MCF 10A (cell line): ENCODE data around the gene LGI1. TPM values are rescaled to one million over a fixed set of nuclear protein-coding genes. Genes with fewer than 3 reads are reported as not detected.

ENCODE experiments used
- BruUV-seq: library from RNA; stranded (reverse); fragments of 400-500 nt; replicated peaks from 2 replicates; lab custom pipeline; 2021; lab: Mats Ljungman, UMichigan
- CTCF ChIA-PET: fragments of 300-600 bp; sonication (Branson Sonifier 250); formaldehyde crosslinking; extraction: SDS; loops from one replicate; lab custom pipeline; 2021; ENCODE audit warnings: antibody characterized with exemption, inconsistent platforms; lab: Yijun Ruan, JAX
- POLR2A ChIA-PET: fragments of 300-600, 350-650 bp; sonication (Branson Sonifier 250); formaldehyde crosslinking; extraction: SDS; loops from one replicate; lab custom pipeline; 2020; ENCODE audit warnings: antibody characterized with exemption, inconsistent platforms; lab: Yijun Ruan, JAX
- DNase-seq: peaks from one replicate; pipeline ENCODE4 v3.0.0-alpha.2; 2018; ENCODE audit not compliant: unreplicated experiment
- H3K27ac Mint-ChIP-seq: one replicate; pipeline ENCODE4 v1.8.0; 2022; ENCODE audit warnings: mild to moderate bottlenecking, low read depth, mixed read lengths; ENCODE audit not compliant: unreplicated experiment
- H3K27me3 Mint-ChIP-seq: one replicate; pipeline ENCODE4 v1.8.0; 2022; ENCODE audit warnings: mixed read lengths; ENCODE audit not compliant: insufficient read depth, unreplicated experiment
- H3K36me3 Mint-ChIP-seq: one replicate; pipeline ENCODE4 v1.8.0; 2022; ENCODE audit warnings: mild to moderate bottlenecking, moderate library complexity, mixed read lengths; ENCODE audit not compliant: insufficient read depth, unreplicated experiment
- H3K4me1 Mint-ChIP-seq: one replicate; pipeline ENCODE4 v1.8.0; 2022; ENCODE audit warnings: mixed read lengths; ENCODE audit not compliant: insufficient read depth, unreplicated experiment
- H3K4me3 Mint-ChIP-seq: one replicate; pipeline ENCODE4 v1.8.0; 2022; ENCODE audit warnings: mild to moderate bottlenecking, moderate library complexity, mixed read lengths; ENCODE audit not compliant: unreplicated experiment
- H3K9me3 Mint-ChIP-seq: one replicate; pipeline ENCODE4 v1.8.0; 2022; ENCODE audit warnings: mixed read lengths; ENCODE audit not compliant: unreplicated experiment
- intact Hi-C: fragments of 100-400 bp; cut with micrococcal nuclease; formaldehyde crosslinking; loops from 2 replicates; pipeline ENCODE4 v1.14.1; 2022
- total RNA-seq: library from RNA; stranded (reverse); gene quantifications from 2 replicates; pipeline ENCODE4 v1.2.3, GENCODE V29; 2022
- TF ChIP-seq, protein P1 (sequence below): fragments of 200-600 bp; IDR thresholded peaks from one replicate; pipeline ENCODE4 v1.8.0; 2022; ENCODE audit warnings: antibody characterized with exemption, mild to moderate bottlenecking; ENCODE audit not compliant: unreplicated experiment

LGI1 gene
- total RNA-seq, 1 experiment from 2014 or later = not detected

DNA sequence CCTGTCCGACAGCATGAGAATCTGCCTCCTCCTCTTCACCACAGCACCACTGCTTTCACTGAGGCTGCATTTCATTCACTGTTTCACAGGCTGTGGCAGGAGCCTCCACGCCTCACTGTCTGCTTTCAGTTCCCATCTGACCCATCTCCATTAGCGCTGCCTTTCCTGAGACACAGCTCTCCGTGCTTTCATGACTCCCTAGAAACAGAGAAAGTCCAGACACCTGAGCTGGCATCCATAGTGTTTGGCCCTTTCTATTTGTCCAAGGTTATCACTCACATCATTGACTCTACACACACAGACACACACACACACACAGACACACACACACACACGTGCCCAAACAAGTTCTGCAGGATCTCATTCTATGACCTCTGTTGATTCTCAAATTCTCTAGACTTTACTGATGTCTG, 5.2 kb downstream of the LGI1 start:
- ChIA-PET POLR2A (no interaction called here), CTCF (interaction anchor here (0.6 to 0.7 kb wide), 2 partner anchors 31 to 254 kb away, joined by 3 to 4 read pairs; no protein-coding TSS in a partner anchor)
- H3K4me1 Mint-ChIP-seq = peaks cover 5% of the 10 kb centered on the region
- BruUV-seq = no TSS peak
- no peaks in the 10 kb centered on the region for H3K9me3 Mint-ChIP-seq
- no peak overlapping the region for H3K4me3 Mint-ChIP-seq
- H3K36me3 Mint-ChIP-seq = no peaks in the 10 kb centered on the region
- no peaks in the 10 kb centered on the region for H3K27me3 Mint-ChIP-seq
- intact Hi-C loops = no loop called here
- DNase-seq = no peak
- H3K27ac Mint-ChIP-seq = no peak overlapping the region
- TF ChIP-seq, protein P1, sequence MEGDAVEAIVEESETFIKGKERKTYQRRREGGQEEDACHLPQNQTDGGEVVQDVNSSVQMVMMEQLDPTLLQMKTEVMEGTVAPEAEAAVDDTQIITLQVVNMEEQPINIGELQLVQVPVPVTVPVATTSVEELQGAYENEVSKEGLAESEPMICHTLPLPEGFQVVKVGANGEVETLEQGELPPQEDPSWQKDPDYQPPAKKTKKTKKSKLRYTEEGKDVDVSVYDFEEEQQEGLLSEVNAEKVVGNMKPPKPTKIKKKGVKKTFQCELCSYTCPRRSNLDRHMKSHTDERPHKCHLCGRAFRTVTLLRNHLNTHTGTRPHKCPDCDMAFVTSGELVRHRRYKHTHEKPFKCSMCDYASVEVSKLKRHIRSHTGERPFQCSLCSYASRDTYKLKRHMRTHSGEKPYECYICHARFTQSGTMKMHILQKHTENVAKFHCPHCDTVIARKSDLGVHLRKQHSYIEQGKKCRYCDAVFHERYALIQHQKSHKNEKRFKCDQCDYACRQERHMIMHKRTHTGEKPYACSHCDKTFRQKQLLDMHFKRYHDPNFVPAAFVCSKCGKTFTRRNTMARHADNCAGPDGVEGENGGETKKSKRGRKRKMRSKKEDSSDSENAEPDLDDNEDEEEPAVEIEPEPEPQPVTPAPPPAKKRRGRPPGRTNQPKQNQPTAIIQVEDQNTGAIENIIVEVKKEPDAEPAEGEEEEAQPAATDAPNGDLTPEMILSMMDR = no peak

DNA sequence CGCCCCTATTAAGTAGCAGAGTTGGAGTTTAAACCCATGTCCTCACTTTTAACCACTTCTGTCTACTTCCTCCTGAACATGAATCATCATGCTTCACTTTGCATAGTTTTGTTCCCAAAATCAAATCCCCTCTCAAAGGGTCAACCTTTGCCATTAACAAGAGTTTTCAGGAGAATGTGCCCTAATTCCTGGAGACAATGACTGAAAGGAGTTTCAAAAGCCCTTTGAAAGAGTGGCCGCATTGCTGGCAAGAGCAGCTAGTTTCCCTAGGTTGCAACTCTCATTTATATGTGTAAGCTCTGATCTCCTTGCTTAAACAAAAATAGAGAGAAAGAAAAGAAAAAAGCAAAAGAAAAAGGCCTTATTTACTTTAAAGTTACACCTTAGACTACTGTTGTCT, 9.2 kb downstream of the LGI1 start:
- Mint-ChIP-seq H3K27ac (no peak overlapping the region), H3K9me3 (no peaks in the 10 kb centered on the region), H3K36me3 (no peaks in the 10 kb centered on the region), H3K4me3 (no peak overlapping the region), H3K4me1 (peaks cover 5% of the 10 kb centered on the region), H3K27me3 (no peaks in the 10 kb centered on the region)
- ChIA-PET POLR2A (interaction anchor here (1.6 kb wide), 1 partner anchor 64 kb away, joined by 4 read pairs; the partner anchor contains the start of gene FRA10AC1), CTCF (interaction anchor here (1.2 kb wide), 1 partner anchor 65 kb away, joined by 3 read pairs; no protein-coding TSS in a partner anchor)
- intact Hi-C loops = no loop called here
- no peak for DNase-seq
- BruUV-seq = no TSS peak
- TF ChIP-seq, protein P1 = no peak

DNA sequence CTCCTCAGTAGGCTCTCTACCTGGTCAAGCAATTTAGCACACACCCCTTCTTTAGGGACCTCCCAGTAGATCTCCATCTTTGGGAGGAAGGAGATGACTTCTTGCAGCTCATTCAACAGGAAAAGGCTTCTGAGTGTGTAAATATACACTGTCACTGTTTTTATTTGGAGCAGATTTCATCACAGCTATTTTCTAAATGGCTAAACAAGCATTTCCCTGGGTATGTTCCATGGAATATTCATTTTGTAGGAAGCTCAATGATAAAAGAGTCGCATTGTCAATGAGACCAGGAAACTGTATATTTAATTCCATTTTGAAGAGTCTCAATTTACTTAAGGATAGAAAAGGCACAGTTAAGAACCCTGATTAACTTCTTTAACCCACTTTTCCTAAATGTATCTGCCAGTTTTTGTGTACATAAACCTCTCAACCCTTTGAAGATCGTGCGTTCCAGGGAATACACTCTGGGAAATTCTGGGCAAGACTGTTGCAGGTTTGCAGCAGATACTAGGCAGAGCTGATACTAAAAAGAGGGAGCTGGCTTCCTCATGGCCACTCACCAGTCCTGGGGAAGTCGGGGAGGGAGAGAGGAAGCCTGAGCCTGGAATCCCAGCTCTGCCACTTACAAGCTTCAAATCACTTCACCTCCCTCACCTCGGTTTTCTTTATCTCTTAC, 10.1 kb downstream of the LGI1 start:
- no peak overlapping the region for H3K27ac Mint-ChIP-seq
- no peaks in the 10 kb centered on the region for H3K9me3 Mint-ChIP-seq
- DNase-seq = no peak
- TF ChIP-seq, protein P1 = no peak
- CTCF ChIA-PET = interaction anchor here (1.2 kb wide), 1 partner anchor 66 kb away, joined by 3 read pairs; no protein-coding TSS in a partner anchor
- no peak overlapping the region for H3K4me3 Mint-ChIP-seq
- BruUV-seq = no TSS peak
- H3K4me1 Mint-ChIP-seq = peaks cover 3% of the 10 kb centered on the region
- no peaks in the 10 kb centered on the region for H3K36me3 Mint-ChIP-seq
- H3K27me3 Mint-ChIP-seq = no peaks in the 10 kb centered on the region
- intact Hi-C loops = no loop called here
- POLR2A ChIA-PET = interaction anchor here (1.6 kb wide), 1 partner anchor 65 kb away, joined by 4 read pairs; the partner anchor contains the start of gene FRA10AC1

DNA sequence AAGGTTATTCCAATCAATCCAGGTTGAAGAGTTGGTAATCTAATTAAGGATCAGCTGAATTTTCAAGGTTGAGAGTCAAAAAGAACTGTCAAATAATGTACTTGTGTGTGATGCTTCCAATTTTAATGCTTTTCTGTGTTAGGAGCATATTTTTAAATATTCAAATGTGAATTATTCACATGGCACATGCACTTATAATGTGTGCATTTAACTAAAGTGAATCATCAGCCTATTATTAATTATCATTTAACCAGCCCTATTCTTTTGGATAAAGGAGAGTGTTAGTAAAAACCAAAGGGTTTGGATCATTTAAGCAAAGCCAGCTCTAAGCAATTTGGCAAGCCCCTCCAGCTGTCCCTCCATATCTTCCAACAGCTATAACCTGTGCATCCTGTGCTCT, 11.2 kb downstream of the LGI1 start:
- H3K36me3 Mint-ChIP-seq = no peaks in the 10 kb centered on the region
- H3K4me3 Mint-ChIP-seq = no peak overlapping the region
- BruUV-seq = no TSS peak
- no peak for DNase-seq
- ChIA-PET POLR2A (interaction anchor here (0.8 to 1.3 kb wide), 3 partner anchors 9 to 49 kb away, joined by 3 to 4 read pairs (median 3); no protein-coding TSS in a partner anchor), CTCF (interaction anchor here (0.6 kb wide), 3 partner anchors 68 to 649 kb away, joined by 3 read pairs; no protein-coding TSS in a partner anchor)
- H3K4me1 Mint-ChIP-seq = no peaks in the 10 kb centered on the region
- TF ChIP-seq, protein P1 = no peak
- H3K9me3 Mint-ChIP-seq = no peaks in the 10 kb centered on the region
- H3K27me3 Mint-ChIP-seq = no peaks in the 10 kb centered on the region
- no peak overlapping the region for H3K27ac Mint-ChIP-seq
- intact Hi-C loops = no loop called here
